Gastroesophageal sphincter (tissue), 3 donors: ENCODE results near the gene IL17RD.

Experiments
- EP300 ChIP-seq: sonication (generic); formaldehyde crosslinking; IDR thresholded peaks from one replicate; pipeline ENCODE4 v1.6.1; 2017; ENCODE audit warnings: antibody characterized with exemption, mild to moderate bottlenecking
- TF ChIP-seq, protein P1 (sequence below), 4 experiments: fragments of 200-600 bp in 2 of 4; fragments of 450-650 bp in 2 of 4; sonication (generic) in 1 of 4; IDR thresholded peaks; one replicate each; pipeline ENCODE4 v1.5.1; 2017 to 2019; ENCODE audit warnings: antibody characterized with exemption in 4 of 4, mild to moderate bottlenecking in 2 of 4, moderate library complexity in 2 of 4

DNA sequence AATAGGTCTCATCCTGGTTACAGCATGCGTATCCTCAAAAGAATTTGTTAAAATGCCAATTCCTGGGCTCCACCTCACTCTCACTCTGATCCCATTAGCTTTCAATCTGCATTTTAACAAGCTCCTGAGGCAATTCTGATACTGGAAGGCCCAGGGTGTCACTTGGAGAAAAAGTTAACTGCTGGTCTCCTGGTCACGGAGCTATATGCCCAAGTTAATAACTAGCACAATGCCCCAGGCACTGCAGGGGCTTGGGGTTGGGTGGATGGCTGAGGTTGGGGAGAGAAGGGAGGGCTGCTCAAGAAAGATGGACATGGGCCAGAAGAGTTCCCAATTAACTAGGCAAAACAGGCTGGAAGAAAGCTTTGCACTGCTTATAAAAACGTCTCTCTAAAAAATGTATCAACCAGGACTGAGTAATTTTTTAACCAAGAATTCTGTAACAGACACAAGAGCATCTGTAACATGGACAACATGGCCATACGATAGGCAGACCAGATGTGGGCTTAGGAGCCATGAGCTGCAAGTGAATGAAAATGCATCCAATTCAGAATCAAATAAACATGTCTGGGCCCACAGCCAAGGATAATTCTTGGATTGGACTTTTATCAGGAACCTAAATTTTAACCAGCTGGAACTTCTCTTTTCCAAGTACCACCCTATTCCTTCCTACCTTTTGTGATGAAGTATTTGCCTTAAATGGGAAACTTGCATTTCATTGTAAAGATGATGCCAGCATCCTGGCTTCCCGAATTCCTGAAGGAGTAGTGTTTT is 4.2 kb downstream of the IL17RD start:
- no peak for TF ChIP-seq EP300
- TF ChIP-seq, protein P1, sequence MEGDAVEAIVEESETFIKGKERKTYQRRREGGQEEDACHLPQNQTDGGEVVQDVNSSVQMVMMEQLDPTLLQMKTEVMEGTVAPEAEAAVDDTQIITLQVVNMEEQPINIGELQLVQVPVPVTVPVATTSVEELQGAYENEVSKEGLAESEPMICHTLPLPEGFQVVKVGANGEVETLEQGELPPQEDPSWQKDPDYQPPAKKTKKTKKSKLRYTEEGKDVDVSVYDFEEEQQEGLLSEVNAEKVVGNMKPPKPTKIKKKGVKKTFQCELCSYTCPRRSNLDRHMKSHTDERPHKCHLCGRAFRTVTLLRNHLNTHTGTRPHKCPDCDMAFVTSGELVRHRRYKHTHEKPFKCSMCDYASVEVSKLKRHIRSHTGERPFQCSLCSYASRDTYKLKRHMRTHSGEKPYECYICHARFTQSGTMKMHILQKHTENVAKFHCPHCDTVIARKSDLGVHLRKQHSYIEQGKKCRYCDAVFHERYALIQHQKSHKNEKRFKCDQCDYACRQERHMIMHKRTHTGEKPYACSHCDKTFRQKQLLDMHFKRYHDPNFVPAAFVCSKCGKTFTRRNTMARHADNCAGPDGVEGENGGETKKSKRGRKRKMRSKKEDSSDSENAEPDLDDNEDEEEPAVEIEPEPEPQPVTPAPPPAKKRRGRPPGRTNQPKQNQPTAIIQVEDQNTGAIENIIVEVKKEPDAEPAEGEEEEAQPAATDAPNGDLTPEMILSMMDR (IDR thresholded peaks at IDR 0.05), result no peak
